Measurements from ENCODE around the gene OSBPL2.

Gene OSBPL2

DNA sequence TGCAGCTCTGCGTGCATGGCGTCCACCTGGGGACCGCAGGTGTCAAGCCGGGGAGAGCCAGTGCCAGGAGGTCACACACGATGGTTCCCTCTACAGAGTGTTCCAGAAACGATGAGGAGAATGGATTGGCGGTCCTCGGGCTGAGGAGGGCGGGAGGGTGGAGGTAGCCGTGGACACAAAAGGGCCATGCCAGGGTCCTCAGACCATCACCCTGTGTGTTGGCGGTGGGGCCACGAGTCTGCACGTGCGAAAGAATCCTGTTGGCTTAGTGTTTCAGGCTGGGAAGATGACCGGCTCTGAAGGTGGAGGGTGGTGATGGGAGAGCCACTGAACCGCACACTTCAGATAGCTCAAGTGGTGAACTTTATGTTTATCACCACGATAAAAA lies 31.9 kb upstream of the OSBPL2 start:
- DNase-seq (ENCODE audit: low read depth, low spot score): no peak

- no peak for DNase-seq (ENCODE audit: low read depth, low spot score)
Measured at GRCh38 chr20:62208061-62208794, 30.1 kb upstream of the OSBPL2 start.

DNA sequence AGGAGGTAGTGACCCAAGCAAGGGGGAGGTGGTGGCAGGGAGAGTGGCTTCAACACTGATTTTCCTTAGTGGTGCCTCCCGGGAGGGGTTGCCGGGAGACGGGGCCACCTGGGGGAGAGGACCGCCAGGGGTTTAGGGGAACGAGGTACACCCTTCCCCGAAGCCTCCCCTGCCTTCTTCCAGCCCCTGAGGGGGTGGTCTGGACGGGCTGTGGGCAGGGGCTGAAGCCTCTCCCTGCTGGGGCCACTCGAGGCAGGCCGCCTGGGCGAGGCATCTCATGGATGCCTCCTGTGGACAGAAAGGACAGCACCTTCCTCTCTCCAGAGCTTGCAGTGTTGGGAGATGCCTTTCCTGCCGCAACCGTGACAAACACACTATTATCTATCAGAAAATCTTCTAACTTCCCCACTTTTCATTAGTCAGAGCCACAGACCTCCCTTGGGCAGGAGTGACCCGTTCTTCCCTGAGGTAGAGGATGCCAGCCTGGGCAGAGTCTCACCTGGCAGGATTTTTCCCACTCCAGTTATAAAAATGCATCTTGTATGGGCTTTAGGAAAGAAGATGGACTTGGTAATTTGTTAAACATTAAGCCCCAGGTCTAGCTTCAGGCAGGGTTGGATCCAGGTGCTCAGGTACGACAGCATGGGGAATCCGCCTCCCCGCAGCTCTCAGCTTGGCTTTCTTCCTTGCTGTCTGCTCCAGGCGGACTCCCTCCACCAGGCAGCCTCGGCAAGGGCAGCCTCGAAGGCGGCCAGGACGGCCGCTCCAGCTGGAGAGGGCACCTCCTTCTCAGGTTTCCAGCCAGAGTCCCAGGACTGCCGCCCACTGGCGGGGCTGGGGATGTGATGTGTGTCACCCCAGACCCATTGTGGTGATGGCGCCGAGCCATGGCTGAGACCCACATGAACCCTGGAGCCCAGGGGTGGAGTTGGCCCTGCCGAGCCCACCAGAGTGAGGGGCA lies 29.2 kb upstream of the OSBPL2 start:
- DNase-seq (ENCODE audit: low read depth, low spot score): peak; percentile 82

- no peak for DNase-seq (ENCODE audit: low read depth, low spot score)
Measured at GRCh38 chr20:62209850-62210495, 28.3 kb upstream of the OSBPL2 start.

- no peak for DNase-seq (ENCODE audit: low read depth, low spot score)
Measured at GRCh38 chr20:62210496-62210855, 27.8 kb upstream of the OSBPL2 start.

DNA sequence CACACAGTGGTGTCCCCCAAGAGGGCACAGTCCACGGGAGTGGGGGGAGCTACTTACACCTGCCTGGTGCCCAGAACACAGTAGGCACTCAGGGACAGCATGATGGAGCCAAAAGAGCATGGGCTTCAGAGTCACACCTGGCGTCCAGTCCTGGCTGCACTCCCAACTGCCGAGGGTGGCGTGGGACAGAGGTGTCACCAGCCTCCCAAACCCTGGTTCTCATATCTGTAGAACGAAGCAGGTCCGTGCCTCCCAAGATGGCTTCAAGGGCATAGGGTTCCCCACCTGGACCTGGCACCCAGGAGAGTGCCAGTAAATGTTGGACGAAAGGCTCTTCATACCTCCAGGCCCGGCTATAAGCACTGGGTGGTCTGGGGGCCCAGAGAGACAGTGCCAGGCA lies 27.1 kb upstream of the OSBPL2 start:
- DNase-seq (ENCODE audit: low read depth, low spot score): no peak

DNA sequence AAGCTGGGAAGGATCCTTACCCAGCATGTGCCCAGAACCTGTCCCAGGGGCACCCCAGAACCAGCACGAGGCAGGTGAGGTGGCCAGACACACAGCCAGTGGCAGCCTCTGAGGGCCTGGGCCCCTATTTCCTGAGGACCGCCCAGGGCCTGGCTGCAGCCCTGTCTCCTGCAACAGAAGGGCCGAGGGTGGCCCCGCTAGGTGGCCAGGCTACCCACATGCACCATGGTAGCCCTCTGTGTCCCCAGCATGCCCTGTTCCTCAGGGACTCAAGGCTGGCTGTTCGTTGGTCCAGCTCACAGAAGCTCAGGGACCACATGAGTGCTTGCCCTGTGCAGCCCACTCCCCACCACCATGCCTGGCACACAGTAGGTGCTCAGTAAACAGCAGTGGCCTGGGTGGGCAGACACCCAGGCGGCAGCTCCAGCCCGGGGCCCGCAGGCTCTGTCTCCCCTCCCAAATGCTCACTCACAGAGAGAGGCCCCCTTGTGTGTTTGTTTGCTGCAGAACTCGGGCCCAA lies 26.5 kb upstream of the OSBPL2 start:
- DNase-seq (ENCODE audit: low read depth, low spot score): no peak

DNA sequence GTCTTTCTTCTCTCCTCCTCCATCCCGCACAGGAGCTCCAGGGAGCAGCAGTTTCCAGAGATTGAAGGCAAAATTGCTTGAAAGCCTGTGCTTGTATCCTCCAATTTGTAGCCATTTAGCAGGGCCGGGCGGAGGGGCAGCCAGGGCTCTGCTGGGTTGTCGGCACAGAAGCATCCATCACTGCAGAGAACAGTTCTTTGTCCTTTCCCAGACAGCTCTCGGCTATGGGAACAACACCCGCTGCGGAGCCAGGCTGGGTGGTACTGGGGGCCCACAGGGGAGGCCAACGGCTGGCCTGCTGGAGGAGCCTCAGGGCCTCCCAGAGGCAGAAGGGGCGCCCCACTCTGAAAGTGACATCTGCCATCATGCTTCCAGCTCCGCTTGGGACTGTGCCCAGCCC lies 26.0 kb upstream of the OSBPL2 start:
- DNase-seq (ENCODE audit: low read depth, low spot score): peak; percentile 42

DNA sequence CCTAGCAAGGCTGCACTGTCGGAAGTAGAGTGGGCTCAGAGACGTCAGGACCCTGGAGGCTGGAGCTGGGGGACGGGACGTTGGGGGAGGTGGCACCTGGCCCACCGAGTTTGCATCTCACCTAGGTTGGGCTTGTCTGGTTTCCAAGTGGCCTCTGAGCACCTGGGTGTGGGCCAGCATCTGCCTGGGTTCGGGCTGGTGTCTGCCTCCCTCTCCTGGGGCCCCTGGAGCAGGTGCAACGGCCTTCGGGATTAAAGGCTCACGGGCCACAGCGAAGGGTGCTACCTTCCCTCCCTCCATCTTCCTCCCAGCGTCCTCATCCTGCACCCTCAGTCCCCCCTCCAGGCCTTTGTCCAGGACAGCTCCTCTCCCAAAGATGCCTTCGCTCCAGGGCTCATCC lies 24.3 kb upstream of the OSBPL2 start:
- no peak for DNase-seq (ENCODE audit: low read depth, low spot score)

DNA sequence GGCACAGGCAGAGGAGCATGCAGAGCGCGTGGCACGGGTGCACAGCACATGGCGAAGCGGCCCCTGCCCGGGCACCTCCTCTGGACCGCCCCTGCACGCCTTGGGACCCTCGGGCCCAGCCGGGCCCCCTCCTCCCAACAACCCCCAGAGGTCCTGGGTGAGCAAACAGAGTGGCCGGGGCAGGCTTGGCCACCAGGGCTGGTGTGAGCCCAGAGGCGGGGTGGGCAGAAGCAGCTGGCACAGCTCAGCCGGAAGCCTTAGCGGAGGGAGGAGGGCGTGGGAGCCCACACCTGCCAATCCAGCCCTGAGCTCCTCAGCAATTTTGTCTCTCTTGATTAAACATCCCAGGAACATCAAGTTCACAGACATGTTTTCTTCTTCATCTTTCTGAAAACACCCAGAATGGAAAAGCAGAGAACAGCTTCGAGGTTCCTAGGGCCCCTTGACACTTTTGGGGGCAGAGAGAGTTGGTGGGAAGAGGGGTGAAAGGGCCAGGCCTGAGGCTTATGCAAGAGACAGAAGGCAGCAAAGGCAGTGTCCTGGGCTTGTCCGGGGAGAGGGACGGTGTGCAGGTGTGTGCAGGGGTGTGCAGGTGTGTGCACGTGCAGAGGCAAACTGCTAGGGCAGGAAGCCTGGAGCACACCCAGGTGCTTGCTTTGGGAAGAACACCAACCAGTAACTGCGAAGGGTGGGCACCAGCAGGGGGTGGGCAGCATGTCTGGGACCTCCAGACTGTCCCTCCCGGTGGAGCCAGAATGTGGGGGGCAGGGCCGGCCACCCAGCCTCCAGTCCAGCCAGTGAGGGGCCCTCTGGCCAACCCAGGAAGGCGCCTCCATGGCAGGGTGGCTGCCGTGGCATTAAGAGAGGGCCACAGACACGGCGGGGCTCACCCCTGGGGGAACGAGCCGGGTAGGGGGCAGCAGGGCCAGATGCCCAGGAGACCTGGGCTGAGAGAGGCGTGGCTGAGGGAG lies 23.0 kb upstream of the OSBPL2 start:
- DNase-seq (ENCODE audit: low read depth, low spot score): no peak

DNA sequence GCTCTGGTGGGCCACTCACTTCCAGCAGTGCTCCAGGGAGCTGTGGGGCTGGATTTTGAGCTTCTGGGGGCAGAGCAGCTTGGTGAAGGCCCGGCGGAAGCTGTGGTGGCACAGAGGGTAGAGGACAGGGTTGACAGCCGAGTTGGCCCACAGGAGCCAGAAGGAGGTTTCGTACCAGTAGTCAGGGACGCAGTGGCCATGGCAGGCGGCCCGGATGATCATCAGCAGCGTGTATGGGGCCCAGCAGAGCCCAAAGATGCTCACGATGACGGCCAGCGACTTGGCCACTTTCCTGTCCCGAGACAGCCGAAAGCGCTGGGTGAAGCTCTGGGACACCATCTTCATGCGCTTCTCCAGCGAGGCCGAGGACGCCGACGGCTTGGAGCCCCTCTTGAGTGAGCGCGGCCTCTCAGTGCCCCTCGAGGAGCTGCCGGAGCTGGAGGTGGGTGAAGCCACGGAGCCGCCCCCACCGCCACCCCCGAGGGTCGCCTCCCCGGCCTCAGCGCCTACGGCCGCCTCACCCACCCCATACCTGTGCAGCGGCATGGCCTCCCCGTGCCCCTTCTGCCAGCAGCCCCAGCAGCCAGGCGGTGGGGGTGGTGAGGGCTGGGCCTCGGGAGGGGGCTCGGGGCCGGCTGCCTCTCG lies 22.2 kb upstream of the OSBPL2 start:
- no peak for DNase-seq (ENCODE audit: low read depth, low spot score)

GRCh38 chr20:62216636-62217566 lies 21.4 kb upstream of the OSBPL2 start:
- DNase-seq (ENCODE audit: low read depth, low spot score): no peak

DNA sequence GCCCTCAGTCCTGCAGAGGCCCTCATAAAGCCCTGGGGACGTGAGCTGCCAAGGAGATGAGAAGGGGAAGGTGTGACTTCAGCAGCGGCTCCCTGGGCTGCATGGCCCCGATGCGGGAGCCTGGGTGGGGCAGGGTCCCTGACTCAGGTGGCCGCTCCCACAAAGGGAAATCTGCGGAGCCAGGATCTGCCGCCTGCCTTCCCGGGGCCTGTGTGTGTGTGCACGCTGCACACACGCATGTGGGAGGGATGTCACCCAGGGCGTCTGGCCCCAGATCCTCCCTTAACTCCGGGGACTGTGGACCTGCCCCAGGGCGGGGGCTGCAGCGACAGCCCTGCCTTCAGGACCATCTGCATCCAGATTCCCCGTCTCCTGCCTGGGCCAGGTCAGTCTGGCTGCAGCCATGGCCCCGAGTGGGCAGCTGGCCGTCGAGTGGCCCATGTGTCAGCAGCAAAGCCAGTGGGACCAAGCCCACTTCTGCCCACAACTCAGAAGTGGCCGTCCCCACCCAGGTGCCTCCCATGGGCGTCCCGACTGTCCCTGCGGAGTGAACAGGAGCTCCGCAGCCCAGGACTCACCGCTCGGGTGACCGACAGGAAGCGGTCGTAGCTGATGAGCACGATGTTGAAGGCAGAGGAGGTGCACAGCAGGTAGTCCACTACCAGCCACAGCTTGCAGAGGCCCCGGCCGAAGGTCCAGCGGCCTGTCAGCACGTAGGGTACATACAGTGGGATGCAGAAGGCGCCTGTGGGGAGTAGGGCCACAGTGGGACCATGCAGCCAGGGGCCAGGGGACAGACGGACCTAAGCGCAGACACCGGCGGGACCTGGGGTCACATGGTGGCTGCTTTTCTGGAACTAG lies 20.2 kb upstream of the OSBPL2 start:
- no peak for DNase-seq (ENCODE audit: low read depth, low spot score)

DNA sequence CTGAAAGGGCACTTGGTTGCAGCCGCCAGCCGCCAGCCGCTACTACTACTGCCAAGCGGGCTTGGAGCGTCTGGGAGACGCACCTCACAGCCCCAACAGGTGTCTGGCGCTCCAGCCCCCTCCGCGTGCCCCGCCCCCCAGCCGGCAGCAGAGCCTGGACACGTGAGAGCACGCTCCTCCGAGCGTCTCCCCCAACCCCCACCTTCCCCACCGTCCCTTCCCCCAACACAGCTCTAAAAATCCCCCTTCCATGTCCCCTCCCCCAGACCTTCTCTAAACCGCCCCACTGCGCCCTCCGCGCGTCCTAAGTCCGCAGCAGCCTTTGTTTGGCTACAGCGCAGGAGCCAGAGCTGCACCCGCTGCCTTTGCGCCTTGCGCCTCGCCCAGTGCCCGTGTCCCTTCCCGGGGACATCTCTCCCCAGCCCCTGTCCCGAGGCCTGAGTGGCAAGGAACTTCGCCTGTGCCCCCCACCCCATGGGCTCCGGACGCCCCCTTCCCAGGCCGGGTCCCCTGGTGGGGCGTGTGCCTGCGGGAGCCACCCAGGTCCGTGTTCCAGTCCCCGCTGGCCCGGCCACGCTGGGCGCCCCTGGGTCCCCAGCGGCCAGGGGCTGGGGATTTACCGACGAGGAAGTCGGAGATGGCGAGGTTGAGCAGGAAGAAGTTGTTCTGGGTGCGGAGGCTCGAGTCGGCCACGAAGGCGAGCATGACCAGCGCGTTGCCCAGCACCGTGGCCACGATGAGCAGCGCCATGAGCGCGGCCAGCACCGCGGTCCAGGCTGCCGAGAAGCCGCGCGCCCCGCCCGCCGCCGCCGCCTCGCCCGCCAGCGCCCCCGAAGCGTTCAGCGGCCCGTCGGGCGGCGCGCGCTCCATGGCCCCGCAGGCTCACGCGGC lies 19.0 kb upstream of the OSBPL2 start:
- no peak for DNase-seq (ENCODE audit: low read depth, low spot score)

GRCh38 chr20:62219992-62220665 lies 18.2 kb upstream of the OSBPL2 start, which contains the start of gene HRH3:
HRH3 (minus strand) TSS chr20:62220278; CDS start chr20:62219970, 308 bp downstream.
- DNase-seq (ENCODE audit: low read depth, low spot score): peak; percentile 36

DNA sequence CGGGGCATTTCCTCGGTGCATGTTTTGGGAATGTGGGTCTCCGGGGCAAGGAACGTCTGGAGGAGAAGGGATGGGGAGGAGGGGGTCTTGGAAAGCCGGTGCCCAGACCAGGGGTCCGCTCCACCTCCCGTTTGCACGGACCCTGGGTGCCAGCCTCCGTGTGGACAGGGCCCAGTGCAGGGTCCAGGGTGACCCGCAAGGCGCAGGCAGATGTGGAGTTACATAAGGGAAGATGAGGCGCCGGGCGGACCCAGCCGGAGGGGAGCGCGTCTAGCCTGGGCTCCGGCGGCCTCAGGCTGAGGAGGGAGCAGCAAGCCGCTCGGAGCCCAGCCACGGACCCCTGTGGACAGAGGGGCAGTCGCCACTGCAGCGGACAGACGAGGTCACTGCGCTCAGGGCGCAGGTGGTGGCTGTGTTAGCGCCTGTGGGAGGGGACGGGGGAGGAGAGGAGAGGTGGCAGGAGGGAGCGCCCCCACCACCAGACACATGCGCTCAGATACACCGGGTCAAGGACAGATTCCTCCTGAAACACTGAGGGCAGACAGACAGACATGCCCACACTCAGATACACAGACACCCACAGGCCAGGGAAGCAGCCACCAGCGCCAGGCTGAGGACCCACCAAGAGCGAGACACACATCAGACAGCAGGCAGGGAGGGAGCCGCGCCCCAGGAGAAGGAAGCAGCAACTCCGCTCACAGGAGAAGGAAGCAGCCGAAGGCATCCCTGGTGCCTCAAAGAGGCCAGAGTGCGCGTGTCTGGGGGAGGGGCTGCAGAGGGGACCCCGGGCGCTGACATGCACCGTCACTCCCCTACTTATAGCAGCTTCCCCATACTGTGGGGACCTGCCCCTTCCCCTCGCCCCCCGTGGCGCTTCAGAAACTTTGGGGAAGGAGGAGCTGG lies 17.4 kb upstream of the OSBPL2 start:
- DNase-seq (ENCODE audit: low read depth, low spot score): peak; percentile 24

Data from ELF-1 (cell line).